Left ventricle myocardium superior (tissue), 1 donor: ENCODE results near the gene PKDCC. TPM values are rescaled to one million over a fixed set of nuclear protein-coding genes. Genes with fewer than 3 reads are reported as not detected.
"Not testable (repeated sequence)": the region's sequence is repeated elsewhere in the genome, so short reads cannot be mapped to it uniquely, and the experiment has no call there.

Experiments used
- ATAC-seq: fragments of 200-7000 bp; cut with Tn5 transposase; one replicate; pipeline ENCODE4 v1.9.1; 2020; ENCODE audit warnings: mild to moderate bottlenecking, moderate library complexity
- DNase-seq: peaks from one replicate; pipeline ENCODE4 v3.0.0-alpha.2; 2020
- intact Hi-C: fragments of 100-400 bp; cut with micrococcal nuclease; formaldehyde crosslinking; loops from one replicate; pipeline ENCODE4 v1.11.0; 2022
- total RNA-seq: library from RNA; stranded (reverse); fragmentation: NEBNext Ultra II Directional; extraction: Animal tissue kit (Norgen Biotek cat#: 25700); gene quantifications from one replicate; pipeline ENCODE4 v1.2.1, GENCODE V29; 2021
- donor health status: DM: no; HTN: yes; CAD: no; lungs with severe emphysema.

Gene PKDCC
- total RNA-seq, 1 donor from 2014 or later, result 77.1 TPM

DNA sequence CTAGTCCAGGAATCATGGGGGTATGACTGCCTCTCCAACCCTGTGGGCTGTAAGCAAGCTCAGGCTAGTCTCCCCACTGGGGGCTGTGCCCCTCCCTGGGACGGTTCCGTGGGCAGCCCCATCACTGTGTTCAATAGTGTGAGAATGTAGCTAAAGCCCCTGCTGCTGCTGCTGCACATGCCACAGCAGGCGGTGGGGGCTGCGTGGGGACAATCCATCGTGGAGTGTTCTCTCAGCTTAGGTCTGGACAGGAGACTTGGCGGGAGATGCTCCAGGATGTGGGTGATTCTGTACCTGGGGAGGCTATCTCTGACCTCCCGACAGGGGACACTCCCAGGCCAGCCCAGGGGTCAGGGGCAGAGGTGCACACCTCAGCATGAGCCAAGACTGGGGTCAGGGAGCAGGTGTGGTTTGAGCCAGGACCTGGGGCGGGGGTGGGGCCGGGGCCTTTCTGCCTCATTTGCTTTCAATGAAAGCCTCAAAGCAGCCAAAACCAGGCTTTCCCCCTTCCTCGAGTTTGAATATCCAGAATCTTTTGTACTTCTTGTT is 10.2 kb downstream of the PKDCC start:
- no peak for ATAC-seq
- no peak for DNase-seq
- intact Hi-C loops, result no loop called here

DNA sequence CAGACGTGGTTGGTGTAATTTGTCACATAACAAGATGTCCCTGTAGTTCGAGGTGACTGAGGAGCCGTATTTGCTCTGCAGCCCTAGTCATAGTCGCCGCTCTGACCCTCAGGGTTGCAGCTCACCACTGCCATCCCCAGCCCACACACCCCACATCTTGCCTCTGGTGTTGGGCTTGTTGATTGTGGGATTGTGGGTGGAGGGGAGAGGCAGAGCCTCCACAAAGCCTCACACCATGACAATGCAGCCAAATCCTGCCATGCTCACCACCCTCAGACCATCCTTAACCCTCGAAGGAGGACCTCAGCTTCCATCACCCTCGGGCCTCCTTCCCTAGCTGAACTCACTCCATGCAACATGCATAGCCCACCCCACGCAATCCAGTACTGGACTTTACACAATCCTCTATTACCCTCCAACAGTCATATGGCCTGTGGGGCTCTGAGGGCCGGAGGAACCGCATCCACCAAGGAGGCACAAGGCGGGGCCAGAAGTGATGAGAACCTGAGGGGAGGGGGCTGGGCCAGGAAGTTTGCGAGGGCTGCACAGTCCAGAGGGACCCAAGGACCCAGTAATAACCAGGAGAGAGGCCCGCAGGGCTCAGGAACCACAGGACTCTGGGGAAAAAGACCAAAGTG is 11.6 kb downstream of the PKDCC start:
- peak; percentile 4 for ATAC-seq
- intact Hi-C loops, result no loop called here
- DNase-seq, result no peak

DNA sequence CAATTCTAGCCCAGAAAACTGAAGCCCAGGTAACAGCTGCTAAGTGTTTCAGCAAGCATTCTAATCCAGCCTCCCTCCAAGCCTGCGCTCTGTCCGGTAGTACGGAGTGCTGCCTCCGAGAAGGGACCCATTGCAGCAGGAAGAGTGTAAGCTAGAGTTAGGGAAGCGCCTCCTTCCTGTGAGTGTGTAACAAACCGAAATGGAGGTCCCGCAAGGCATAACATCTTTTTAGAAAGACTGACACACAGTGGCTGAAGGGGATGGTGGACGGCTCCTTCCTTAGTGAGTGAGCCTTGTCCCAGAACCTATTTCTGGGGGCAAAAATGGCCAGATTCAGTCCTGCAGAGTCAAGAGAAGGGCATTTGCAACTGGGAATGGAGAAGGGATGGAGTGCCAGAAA is 12.2 kb downstream of the PKDCC start:
- DNase-seq (no peak), ATAC-seq (peak; percentile 22)
- intact Hi-C loops, result no loop called here

DNA sequence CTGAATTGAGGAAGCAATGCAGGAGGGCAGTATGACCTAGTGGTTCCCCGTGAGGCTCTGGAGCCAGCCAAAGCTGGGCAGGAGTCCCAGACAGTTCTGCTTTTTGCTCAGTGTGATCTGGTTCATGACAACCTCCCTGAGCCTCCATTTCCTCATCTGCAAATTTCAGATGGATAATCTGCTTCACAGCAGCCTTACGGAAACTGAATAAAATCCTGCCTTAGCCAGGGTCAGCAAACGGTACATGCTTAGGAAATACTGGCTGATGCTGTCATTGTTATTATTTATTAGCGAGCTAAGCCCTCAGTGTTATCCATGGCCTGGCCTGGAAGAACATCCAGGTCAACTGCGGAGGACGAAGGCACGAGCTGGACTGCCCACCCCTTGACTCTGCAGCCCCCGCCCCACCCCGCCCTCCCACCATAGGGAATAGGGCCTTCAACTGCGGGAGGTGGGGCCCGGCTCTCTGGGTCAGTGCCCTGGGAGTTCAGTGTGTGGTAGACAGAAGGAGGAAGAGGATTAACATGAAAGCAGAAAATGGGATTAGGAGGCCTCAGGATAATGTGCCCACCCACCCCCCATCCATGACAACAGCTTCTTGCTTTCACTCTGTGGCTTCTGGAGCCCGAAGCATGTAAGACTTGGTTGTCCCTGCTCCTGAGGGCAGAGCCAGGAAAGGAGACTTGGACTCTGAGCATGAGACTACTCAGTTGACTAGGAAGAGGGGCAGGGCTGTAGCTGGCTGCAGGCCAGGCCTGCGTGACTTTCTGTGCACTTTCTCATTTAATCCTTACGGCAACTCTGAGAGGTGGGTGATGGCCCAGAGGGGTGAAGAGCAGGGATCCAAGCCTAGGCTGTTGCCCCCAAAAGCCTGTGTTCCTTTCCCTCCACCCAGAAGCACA is 13.1 kb downstream of the PKDCC start:
- peak; percentile 85 for ATAC-seq
- DNase-seq, result peak; percentile 68

DNA sequence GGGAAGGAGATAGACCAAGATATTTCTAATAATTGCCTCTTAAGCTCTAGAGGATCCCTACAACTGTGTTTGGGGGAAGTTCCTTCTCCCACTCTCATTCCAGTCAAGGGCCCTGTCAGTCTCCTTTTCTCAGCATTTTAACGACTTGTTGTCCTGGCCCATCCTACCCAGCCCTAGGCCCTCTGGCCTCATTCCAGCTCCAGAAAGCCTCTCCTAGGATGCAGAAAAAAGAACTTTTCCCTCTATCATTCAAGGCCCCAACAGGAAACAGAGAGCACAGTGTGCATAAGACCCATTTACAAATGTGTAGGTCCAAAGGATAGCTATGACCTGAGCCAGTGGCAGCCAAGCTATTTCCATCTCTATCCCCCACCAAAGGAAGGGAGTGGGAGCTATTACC is 14.0 kb downstream of the PKDCC start:
- DNase-seq (no peak), ATAC-seq (no peak)
- intact Hi-C loops, result no loop called here

More for the DNA sequence above, 13.1 kb downstream of the PKDCC start:
- intact Hi-C loops, result no loop called here

DNA sequence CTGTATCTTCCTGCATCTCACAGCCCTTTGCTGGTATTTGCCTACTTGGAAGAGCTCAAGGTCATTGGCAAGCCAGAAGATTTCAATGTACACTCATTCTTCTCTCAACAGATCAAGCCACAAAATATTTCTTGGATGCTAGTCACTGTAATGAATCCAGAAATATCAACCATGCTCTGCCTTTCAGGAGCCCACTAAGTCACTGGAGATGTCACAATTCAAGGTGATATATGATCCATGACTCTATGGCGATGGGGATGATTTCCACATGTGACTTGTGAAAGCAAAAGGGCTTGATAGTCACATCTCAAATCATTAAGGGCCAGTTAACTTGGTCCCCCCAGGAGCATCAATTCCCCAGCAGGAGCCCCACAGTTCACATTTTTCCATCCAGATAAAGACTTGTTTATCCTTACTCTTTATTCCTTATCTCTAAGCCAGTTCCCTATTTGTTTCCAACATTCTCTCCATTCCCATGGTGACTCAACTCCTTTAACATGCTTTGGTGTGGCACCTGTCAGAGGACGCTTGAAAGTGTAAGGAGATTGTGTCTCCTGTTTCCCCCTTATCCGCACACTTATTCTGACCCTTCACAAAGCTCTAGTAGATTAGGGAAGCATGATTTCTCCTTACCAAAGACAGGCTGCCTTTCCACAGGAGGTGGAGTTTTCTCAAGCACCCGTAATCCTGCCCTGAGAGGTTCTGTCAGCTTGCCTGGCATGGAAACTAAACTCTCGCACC is 15.8 kb downstream of the PKDCC start:
- intact Hi-C loops, result no loop called here
- no peak for DNase-seq
- ATAC-seq, result no peak

DNA sequence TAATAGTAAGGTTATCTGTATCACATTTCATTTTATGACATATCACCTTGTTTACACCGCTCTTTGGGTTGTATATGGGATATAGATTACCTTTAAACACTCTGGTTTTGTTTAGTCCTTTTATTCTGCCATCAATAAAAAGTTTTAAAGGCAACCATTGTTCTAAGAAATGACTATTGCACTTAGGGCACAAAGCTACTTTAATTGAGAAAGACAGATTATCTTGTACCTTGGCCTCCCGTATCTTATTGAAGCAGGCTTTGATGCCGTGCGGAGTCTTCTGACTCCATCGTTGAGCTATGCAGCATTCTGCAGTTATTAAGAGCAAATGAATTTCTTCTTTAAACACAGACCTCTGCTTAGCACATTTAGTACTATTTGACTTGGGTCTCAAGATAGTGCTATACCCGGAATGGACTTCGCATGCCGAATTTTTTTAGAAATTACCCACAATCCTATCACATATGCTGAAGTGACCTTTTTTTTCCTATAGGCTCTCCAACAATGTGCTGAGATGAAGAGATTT is 16.7 kb downstream of the PKDCC start:
- ATAC-seq, result no peak
- DNase-seq, result no peak
- intact Hi-C loops, result no loop called here

DNA sequence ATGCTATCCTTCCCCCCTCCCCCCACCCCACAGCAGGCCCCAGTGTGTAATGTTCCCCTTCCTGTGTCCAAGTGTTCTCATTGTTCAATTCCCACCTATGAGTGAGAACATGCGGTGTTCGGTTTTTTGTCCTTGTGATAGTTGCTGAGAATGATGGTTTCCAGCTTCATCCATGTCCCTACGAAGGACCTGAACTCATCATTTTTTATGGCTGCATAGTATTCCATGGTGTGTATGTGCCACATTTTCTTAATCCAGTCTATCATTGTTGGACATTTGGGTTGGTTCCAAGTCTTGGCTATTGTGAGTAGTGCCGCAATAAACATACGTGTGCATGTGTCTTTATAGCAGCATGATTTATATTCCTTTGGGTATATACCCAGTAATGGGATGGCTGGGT is 17.9 kb downstream of the PKDCC start:
- intact Hi-C loops, ATAC-seq, DNase-seq: not testable (repeated sequence)

DNA sequence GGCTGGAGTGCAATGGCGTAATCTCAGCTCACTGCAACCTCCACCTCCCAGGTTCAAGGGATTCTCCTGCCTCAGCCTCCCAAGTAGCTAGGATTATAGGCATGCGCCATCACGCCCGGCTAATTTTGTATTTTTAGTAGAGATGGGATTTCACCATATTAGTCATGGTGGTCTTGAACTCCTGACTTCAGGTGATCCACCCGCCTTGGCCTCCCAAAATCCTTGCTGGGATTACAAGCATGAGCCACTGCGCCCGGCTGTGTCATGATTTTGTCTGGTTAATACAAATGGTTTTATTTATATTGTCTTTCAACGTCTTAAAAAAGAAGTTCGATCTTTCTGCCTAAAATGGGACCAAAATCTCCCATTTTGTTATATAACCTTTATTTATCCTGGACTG is 19.2 kb downstream of the PKDCC start:
- intact Hi-C loops, DNase-seq, ATAC-seq: not testable (repeated sequence)

DNA sequence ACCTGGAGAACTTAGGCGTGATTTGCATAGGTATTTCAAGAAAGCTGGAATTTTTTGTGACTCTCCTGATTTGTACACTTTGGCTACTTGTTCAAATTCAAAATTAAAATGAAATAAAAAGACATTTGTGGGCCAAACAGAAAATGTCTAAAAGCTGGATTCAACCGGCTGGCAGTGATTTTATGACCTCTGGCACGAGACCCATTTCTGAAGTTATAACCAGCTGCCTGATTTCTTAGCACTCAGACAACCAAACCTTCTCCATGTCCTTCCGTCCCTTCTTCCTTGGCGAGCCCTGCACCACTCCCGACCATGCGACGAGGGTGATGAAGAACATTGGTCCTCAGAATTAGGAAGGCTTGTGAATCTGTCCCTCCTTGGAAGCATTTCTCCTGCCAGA is 19.7 kb downstream of the PKDCC start:
- DNase-seq (no peak), ATAC-seq (no peak)
- intact Hi-C loops, result no loop called here

DNA sequence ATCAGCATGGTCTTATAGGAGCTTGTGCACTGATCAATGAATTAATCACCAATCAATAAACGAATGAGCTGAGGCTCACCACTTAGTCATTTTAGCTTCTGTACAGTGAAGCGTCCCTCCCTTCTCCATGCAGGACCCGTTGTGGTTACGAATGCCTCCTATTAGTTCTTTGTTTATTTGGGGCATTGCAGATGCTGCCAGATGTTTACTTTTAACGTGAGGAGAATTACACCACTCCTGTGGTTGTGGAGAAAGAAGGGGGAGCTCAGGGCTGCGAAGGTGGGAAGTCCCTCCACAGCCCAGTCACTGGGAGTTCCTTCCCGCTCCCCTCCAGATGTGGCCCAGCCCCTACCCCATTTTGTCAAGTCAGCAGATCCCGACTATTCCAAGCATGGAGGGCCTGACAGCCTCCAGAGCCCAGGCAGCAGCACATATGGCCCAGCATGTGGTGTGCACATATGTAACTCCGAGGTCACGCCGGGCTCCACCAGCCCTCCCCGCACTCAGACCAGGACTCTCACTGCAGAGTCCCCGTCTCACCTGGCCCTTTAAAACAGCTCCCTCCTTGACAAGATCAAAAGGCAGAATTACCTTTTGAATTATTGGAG is 20.9 kb downstream of the PKDCC start:
- ATAC-seq (no peak), DNase-seq (no peak)
- intact Hi-C loops, result no loop called here

DNA sequence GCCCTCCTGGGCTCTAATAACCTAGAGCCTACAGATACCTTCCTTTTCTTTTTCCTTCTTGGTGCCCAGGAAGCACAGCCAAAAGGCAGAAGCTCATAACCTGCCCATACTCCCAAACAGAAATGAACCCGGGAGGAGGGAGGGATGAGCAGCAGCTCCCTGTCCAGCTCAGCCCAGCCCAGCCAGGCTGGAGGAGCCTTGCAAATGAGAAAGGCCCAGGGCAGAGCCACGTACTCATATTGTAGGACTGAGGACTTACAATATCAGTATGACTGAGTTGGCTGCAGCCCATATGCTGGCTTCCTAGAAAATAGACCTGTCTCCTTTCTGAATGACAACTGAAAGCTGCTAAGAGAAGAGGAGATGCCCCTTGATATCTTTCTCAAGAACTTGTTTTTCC is 21.7 kb downstream of the PKDCC start:
- ATAC-seq, result no peak
- intact Hi-C loops, result no loop called here
- DNase-seq, result no peak

DNA sequence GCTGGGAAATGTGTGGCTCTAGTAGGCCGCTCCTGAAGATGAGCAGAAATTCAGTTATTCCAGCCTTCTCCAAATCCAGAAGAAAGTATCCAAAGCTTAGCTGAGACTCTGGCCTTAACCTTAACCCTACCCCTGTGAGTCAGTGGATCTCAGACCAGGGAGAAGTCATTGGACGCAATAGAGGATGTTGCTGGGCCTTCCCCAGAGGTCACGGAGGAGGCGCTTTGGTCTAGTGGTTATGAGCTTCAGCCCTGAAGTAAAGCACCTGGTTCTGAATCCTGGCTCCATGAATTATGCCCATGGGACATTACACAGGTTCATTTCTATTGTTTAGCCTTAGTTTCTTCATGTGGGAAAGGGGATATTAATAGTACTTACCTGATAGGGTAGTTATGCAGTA is 24.0 kb downstream of the PKDCC start:
- DNase-seq (no peak), ATAC-seq (peak; percentile 43)
- intact Hi-C loops, result no loop called here

DNA sequence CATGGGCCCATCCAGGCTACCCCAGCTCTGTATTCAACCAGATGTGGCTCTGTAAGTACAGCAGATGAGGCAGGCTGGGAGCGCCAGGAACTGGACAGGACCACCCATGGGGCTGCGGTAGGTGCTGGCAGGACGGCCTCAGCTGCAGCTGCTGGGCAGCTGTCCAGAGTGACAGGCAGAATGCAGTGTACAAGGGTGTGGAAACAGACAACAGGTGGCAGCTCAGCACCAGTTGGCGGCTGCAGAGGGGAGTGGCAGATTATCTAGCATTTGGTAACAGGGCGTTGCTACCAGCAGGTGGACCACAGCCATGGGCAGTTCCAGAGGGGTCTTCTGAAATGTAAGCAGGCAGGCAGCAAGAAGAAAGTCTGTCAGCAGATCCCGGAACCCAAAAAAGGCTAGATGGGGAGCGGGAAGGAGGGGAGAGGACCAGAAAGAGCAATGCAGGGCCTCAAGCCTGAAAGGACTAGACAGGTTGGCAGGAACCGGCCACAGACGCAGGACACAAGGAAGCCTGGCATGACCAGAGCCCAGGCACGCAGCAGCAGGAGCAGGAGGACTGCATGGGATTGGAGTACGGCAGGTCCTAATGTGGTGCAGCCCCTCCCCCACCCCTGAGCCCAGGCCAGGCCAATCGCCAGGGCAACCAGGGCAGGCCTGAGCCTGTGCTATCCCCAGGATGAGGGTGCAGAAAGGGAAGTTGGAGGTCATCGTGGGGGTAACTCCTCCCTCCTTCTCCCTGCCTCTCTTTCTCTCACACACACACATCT is 24.7 kb downstream of the PKDCC start:
- peak; percentile 91 for ATAC-seq
- intact Hi-C loops, result no loop called here
- peak; percentile 83 for DNase-seq

DNA sequence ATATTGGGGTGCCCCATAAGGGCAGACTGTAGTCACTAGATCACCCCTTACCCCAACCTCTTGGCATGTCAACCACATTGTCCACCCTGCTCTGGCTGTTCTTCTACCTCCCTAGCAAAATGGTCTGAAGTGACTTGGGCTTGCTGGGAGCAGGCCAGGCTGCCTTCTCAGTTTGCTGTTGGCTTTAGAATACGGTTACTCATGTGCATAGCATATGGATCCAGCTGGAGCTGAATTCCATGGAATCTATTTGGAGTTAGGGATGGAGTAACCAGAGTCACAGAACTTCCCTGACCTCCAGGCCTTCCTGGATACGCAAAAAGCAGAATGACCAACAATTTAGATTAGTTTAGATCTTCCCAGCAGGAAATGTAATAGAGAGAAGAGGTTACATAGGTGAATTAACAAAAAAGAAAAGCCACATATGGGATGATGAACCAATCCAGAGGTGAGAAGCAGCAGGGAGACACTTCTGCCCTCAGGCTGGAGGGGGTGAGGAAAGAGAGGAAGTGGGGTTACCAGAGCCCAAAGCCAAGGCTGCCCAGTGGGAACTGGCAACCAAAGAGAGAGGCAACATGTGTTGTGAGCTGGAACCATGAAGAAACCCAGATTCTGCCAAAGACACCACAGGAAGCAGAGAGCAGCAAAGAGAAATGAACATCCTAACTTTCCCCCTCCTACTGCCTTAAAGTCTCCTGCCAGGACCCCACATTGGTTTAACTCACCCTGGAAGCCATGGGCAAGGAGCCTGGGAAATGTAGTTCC is 26.1 kb downstream of the PKDCC start:
- no peak for DNase-seq
- intact Hi-C loops, result no loop called here
- peak; percentile 34 for ATAC-seq

DNA sequence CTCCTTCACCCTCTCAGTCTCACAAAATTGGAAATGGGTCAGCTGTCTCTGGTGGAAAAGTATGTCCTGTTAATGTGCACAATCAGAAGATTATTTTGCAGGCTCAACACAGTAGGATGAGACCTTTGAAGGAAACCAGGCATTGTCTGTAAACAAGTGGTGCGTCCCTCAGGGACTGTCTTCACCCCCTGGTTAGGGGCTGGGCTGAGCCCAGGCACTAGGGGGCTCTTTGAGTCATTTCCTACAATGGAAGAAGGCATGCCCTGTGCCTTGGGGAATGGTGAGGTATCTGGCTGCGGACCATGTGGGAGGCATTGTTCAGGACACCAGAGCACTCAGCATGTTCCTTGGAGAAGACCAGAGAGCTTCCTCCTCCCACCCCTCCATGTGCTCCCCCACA is 26.8 kb downstream of the PKDCC start:
- DNase-seq, result no peak
- no peak for ATAC-seq
- intact Hi-C loops, result no loop called here

DNA sequence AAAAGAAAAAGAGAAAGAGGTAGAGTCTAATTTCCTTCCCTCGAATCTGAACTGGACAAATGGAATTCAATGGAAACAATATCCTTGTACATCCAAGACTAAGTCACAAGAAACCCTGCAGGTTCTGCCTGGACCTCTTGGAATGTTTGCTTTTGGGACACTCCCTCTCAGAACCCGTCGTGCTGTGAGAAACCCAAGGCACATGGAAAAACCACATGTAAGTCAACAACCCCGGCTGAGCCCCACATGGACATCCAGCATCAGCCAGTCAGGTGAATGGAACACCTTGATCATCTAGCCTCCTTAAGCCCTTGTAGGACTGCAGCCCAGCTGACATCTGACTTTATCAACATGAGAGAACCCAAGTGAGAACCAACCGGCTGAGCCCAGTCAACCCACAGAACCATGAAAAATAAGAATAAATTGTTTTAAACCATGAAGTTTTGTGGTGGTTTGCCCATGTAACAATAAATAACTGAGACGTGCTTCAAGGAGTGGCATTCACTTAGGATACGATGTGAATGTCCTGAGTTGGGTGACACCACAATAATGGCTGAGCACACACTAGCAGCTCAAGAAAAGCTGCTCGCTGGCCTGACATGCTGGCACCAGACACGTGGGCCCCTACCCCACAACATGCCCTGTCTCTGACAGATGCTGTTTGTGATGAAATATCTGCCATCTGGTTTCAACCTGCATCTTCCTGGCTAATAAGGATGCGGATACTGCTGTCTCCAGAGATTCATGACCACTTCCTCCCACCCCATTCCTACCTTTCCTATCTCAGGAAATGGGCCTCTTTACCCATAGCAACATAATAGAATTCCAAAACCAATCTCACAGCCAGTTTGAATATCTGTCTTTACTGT is 28.8 kb downstream of the PKDCC start:
- intact Hi-C loops, result no loop called here
- DNase-seq, result no peak
- ATAC-seq, result no peak
